ENCODE results near the gene TRMT44.

- TF ChIP-seq CEBPB (IDR thresholded peaks at IDR 0.05; ENCODE audit: low read depth) (no peak), POLR2AphosphoS5 (IDR thresholded peaks at IDR 0.05; ENCODE audit: low read depth, low read length) (no peak), CTCF (IDR thresholded peaks at IDR 0.05 in 2 of 3, conservative IDR thresholded peaks at IDR 0.05 in 1 of 3; ENCODE audit: borderline replicate concordance in 1 of 3, insufficient read depth in 1 of 3, low read depth in 2 of 3, low read length in 2 of 3) (no peak), RAD21 (IDR thresholded peaks at IDR 0.05; ENCODE audit: low read depth) (no peak), POLR2A (IDR thresholded peaks at IDR 0.05; ENCODE audit: borderline replicate concordance, extremely low read depth, insufficient read depth, insufficient read length) (no peak), SP1 (IDR thresholded peaks at IDR 0.05; ENCODE audit: low read depth) (no peak), MAX (IDR thresholded peaks at IDR 0.05) (no peak), JUND (IDR thresholded peaks at IDR 0.05) (no peak), ATF3 (IDR thresholded peaks at IDR 0.05) (no peak), YY1 (IDR thresholded peaks at IDR 0.05; ENCODE audit: extremely low read depth, insufficient replicate concordance, low read depth, low read length) (no peak), ELF1 (IDR thresholded peaks at IDR 0.05; ENCODE audit: borderline replicate concordance, low read depth) (no peak), ZNF274 (IDR thresholded peaks at IDR 0.05; ENCODE audit: low read depth, low read length) (no peak), FOSL1 (IDR thresholded peaks at IDR 0.05; ENCODE audit: low read depth) (no peak), CBX3 (IDR thresholded peaks at IDR 0.05; ENCODE audit: low read depth) (no peak)
These were observed 3.3 kb upstream of the TRMT44 start for GRCh38 chr4:8437281-8437680.
